Stimulated activated naive B cell treated with anti-CD40 and anti-IgM and Interleukin-4, amounts not matched to agents 10 μg/mL and 1 μg/mL and 100 μg/mL, for 72 hours (primary cell): ENCODE results near the gene NUMBL.
A peak's percentile ranks its signal among the peaks of the same experiment; 100 is the strongest.
"Not testable (repeated sequence)": the region's sequence is repeated elsewhere in the genome, so short reads cannot be mapped to it uniquely, and the experiment has no call there.

Source experiments
- ATAC-seq, 2 donors: fragments of 150-1000 bp; cut with Tn5 transposase; replicated peaks; 2 replicates each; pipeline ENCODE4 v1.10.0; 2021; ENCODE audit warnings: moderate library complexity in 1 of 2
- DNase-seq: peaks from one replicate; pipeline ENCODE4 v3.0.0; 2021
- H3K27ac Mint-ChIP-seq: one replicate; pipeline ENCODE4 v1.8.0; 2022; ENCODE audit warnings: mild to moderate bottlenecking, mixed read lengths
- H3K27me3 Mint-ChIP-seq, 2 donors: one replicate each; pipeline ENCODE4 v1.8.0; 2022; ENCODE audit warnings: mixed read lengths in 2 of 2
- H3K36me3 Mint-ChIP-seq, 2 donors: one replicate each; pipeline ENCODE4 v1.8.0; 2022; ENCODE audit warnings: mixed read lengths in 2 of 2, mild to moderate bottlenecking in 1 of 2
- H3K4me1 Mint-ChIP-seq, 2 donors: one replicate each; pipeline ENCODE4 v1.8.0; 2022; ENCODE audit warnings: mixed read lengths in 2 of 2, mild to moderate bottlenecking in 1 of 2
- H3K4me3 Mint-ChIP-seq, 2 donors: one replicate each; pipeline ENCODE4 v1.8.0; 2022; ENCODE audit warnings: mild to moderate bottlenecking in 2 of 2, mixed read lengths in 2 of 2, moderate library complexity in 1 of 2
- H3K9me3 Mint-ChIP-seq, 2 donors: one replicate each; pipeline ENCODE4 v1.8.0; 2022; ENCODE audit warnings: mixed read lengths in 2 of 2, mild to moderate bottlenecking in 1 of 2

NUMBL gene

GRCh38 chr19:40652303-40652702, 38.1 kb downstream of the NUMBL start:
- H3K27ac Mint-ChIP-seq, DNase-seq, H3K36me3 Mint-ChIP-seq, H3K4me3 Mint-ChIP-seq, ATAC-seq, H3K4me1 Mint-ChIP-seq, H3K27me3 Mint-ChIP-seq, H3K9me3 Mint-ChIP-seq: not testable (repeated sequence)

DNA sequence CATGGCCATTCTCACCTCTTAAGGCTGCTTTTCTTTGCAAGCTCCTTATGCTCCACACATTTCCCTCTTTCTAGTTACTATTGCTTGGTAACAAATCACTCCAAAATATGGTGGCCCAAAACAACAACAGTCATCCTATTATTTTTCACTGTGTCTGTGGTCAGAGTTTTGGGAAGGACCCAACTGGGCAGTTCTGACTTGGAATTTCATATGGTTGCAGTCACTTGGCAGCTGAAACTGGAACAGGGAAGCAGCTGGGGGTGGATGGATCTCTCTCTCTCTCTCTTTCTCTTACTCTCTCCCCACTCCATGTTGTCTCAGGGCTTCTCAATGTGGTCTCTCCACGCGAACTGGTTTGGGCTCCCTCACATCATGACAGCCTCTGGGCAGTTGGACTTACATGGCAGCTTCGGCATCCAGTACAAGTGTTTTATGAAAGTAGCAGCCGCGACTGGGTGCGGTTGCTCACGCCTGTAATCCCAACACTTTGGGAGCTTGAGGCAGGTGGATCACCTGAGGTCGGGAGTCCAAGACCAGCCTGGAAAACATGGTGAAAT, 39.6 kb downstream of the NUMBL start:
- no peak overlapping the region for H3K27ac Mint-ChIP-seq
- H3K4me3 Mint-ChIP-seq = no peak overlapping the region
- no peak for DNase-seq
- H3K36me3 Mint-ChIP-seq = no peaks in the 10 kb centered on the region
- peaks cover 3% of the 10 kb centered on the region in 2 donors for H3K9me3 Mint-ChIP-seq
- H3K27me3 Mint-ChIP-seq = peaks cover 0 to 1% of the 10 kb centered on the region in 2 donors
- H3K4me1 Mint-ChIP-seq = no peaks in the 10 kb centered on the region
- no peak for ATAC-seq

GRCh38 chr19:40649903-40650675, 40.4 kb downstream of the NUMBL start:
- ATAC-seq, DNase-seq, H3K9me3 Mint-ChIP-seq, H3K4me3 Mint-ChIP-seq, H3K27me3 Mint-ChIP-seq, H3K27ac Mint-ChIP-seq, H3K4me1 Mint-ChIP-seq, H3K36me3 Mint-ChIP-seq: not testable (repeated sequence)

DNA sequence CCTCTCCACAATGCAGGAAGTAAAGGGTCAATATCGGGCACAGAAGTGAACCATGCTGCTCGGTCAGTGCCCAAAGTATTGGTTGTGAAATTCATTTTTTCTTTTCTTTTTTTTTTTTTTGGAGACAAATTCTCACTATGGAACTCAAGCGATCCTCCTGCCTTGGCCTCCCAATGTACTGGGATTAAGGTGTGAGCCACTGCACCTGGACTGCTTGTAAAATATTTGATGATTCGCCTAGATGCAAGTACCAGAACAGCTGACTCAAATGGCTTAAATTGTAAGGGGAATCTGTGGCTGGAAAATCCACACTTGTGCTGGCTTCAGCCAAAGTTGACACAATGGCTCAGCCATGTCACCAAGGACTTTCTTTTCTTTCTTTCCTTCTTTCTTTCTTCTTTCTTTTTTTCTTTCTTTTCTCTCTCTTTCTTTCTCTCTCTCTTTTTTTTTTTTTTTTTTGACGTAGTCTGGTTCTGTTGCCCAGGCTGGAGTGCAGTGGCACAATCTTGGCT, 43.7 kb downstream of the NUMBL start:
- Mint-ChIP-seq H3K9me3 (peaks cover 3% of the 10 kb centered on the region in 2 donors), H3K4me1 (no peaks in the 10 kb centered on the region), H3K4me3 (no peak overlapping the region), H3K27me3 (peaks cover 0 to 4% of the 10 kb centered on the region in 2 donors), H3K27ac (no peak overlapping the region), H3K36me3 (no peaks in the 10 kb centered on the region)
- no peak for ATAC-seq
- no peak for DNase-seq

GRCh38 chr19:40642757-40643305, 47.6 kb downstream of the NUMBL start:
- no peaks in the 10 kb centered on the region for H3K9me3 Mint-ChIP-seq
- ATAC-seq (no peak), DNase-seq (no peak)
- peaks cover 4 to 10% of the 10 kb centered on the region in 2 donors for H3K27me3 Mint-ChIP-seq
- no peak overlapping the region for H3K27ac Mint-ChIP-seq
- H3K4me3 Mint-ChIP-seq = no peak overlapping the region
- no peaks in the 10 kb centered on the region for H3K36me3 Mint-ChIP-seq
- peaks cover 0 to 11% of the 10 kb centered on the region in 2 donors for H3K4me1 Mint-ChIP-seq

DNA sequence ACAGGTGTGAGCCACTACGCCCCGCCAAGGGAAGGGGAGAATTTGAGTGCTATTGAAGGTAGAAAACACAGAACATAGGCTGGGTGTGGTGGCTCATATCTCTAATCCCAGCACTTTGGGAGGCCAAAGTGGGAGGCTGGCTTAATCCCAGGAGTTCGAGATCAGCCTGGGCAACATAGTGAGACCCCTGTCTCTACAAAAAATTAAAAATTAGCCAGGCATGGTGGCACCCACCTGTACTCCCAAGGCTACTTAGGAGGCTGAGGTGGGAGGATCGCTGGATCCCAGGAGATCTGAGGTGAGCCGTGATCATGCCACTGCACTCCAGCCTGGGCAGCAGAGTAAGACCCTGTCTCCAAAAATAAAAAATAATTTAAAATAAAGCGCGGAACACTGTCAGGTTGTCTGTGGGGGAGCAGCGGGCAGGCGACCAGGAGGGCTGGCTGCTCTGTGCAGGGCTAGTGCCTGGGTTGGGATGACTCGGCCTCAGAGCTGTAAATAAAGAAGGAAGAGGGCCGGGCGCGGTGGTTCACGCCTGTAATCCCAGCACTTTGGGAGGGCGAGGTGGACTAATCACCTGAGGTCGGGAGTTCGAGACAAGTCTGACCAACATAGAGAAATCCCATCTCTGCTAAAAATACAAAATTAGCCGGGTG, 48.3 kb downstream of the NUMBL start:
- H3K27me3 Mint-ChIP-seq = peaks cover 4 to 10% of the 10 kb centered on the region in 2 donors
- no peak for DNase-seq
- H3K9me3 Mint-ChIP-seq = no peaks in the 10 kb centered on the region
- H3K36me3 Mint-ChIP-seq = no peaks in the 10 kb centered on the region
- no peak for ATAC-seq
- H3K27ac Mint-ChIP-seq = no peak overlapping the region
- peaks cover 0 to 11% of the 10 kb centered on the region in 2 donors for H3K4me1 Mint-ChIP-seq
- H3K4me3 Mint-ChIP-seq = no peak overlapping the region

DNA sequence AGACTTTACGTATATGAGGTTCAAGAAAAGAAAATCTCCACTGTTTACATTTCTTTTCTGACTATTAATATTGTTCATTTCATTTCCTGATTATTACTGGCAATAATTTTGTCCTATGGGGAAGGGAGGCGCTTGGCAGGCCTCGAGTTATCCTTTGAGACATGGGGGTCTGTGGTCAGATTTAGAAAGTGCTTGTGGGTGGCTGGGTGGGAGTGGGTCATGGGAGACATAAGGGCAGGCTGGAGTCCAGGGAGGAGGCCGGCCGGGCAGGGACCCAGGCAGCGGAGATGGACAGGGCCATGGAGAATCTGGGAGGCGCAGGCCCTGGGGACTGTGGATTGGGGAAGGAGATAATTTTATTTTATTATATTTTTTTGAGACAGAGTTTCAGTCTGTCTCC, 49.2 kb downstream of the NUMBL start:
- H3K9me3 Mint-ChIP-seq = no peaks in the 10 kb centered on the region
- H3K27me3 Mint-ChIP-seq = peaks cover 4 to 12% of the 10 kb centered on the region in 2 donors
- no peak for DNase-seq
- no peak for ATAC-seq
- no peaks in the 10 kb centered on the region for H3K36me3 Mint-ChIP-seq
- peaks cover 0 to 11% of the 10 kb centered on the region in 2 donors for H3K4me1 Mint-ChIP-seq
- no peak overlapping the region for H3K4me3 Mint-ChIP-seq
- H3K27ac Mint-ChIP-seq = no peak overlapping the region

DNA sequence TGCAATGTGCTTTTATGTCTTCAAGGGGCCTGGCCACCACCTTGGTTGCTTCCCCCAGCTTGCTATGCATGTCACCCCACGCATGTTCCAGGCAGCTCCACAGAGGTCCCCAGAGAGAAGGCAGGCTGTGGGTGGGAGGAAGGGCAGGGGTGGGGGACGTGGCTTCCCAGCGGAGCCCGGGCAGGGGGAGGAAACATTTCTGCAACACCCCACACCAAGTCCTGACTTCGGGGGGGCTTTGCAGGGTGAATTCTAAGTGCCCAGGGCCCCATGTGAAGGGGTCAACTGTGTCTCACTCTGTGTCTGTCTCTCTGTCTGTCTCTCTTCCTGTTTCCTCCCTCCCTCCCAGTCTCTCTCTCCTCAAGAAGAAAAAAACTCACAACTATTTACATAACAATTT, 49.7 kb downstream of the NUMBL start:
- no peaks in the 10 kb centered on the region for H3K9me3 Mint-ChIP-seq
- no peak for ATAC-seq
- H3K36me3 Mint-ChIP-seq = no peaks in the 10 kb centered on the region
- no peak overlapping the region for H3K4me3 Mint-ChIP-seq
- no peak for DNase-seq
- H3K4me1 Mint-ChIP-seq = peaks cover 0 to 11% of the 10 kb centered on the region in 2 donors
- H3K27me3 Mint-ChIP-seq = peaks cover 2 to 17% of the 10 kb centered on the region in 2 donors
- H3K27ac Mint-ChIP-seq = no peak overlapping the region

DNA sequence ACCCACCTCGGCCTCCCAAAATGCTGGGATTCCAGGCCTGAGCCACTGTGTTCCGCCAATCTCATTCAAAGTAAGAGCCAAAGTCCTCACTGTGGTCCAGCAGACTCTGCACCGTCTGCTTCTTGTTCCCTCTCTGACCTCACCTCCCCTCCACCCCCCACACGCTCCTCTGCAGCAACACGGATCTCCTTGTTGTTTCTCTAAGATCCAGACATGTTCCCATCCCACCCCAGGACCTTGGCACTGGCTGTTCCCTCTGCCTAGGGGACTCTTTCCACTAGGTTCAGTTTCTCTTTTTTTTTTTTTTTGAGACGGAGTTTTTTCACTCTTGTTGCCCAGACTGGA, 50.8 kb downstream of the NUMBL start:
- ATAC-seq = no peak
- Mint-ChIP-seq H3K27ac (no peak overlapping the region), H3K4me3 (no peak overlapping the region), H3K27me3 (peaks cover 6 to 27% of the 10 kb centered on the region in 2 donors), H3K4me1 (peaks cover 1 to 14% of the 10 kb centered on the region in 2 donors), H3K9me3 (no peaks in the 10 kb centered on the region), H3K36me3 (no peaks in the 10 kb centered on the region)
- no peak for DNase-seq

GRCh38 chr19:40638327-40638726, 52.1 kb downstream of the NUMBL start:
- ATAC-seq (no peak), DNase-seq (no peak)
- Mint-ChIP-seq H3K27me3 (peaks cover 10 to 38% of the 10 kb centered on the region in 2 donors), H3K9me3 (no peaks in the 10 kb centered on the region), H3K36me3 (no peaks in the 10 kb centered on the region), H3K4me3 (no peak overlapping the region), H3K27ac (peak overlapping the region; percentile 22), H3K4me1 (peaks cover 7 to 19% of the 10 kb centered on the region in 2 donors)

GRCh38 chr19:40633207-40633606, 57.2 kb downstream of the NUMBL start:
- no peak for DNase-seq
- H3K27ac Mint-ChIP-seq = no peak overlapping the region
- peaks cover 4 to 5% of the 10 kb centered on the region in 2 donors for H3K36me3 Mint-ChIP-seq

GRCh38 chr19:40632311-40633036, 58.0 kb downstream of the NUMBL start:
- H3K9me3 Mint-ChIP-seq = no peaks in the 10 kb centered on the region
- peak in 1 of 2 donors; percentile 39 for ATAC-seq
- peaks cover 7 to 8% of the 10 kb centered on the region in 2 donors for H3K4me1 Mint-ChIP-seq
- H3K27me3 Mint-ChIP-seq = peaks cover 10 to 28% of the 10 kb centered on the region in 2 donors
- H3K36me3 Mint-ChIP-seq = peaks cover 4 to 6% of the 10 kb centered on the region in 2 donors
- no peak for DNase-seq
- H3K4me3 Mint-ChIP-seq = no peak overlapping the region
- no peak overlapping the region for H3K27ac Mint-ChIP-seq

More at GRCh38 chr19:40633207-40633606, 57.2 kb downstream of the NUMBL start:
- Mint-ChIP-seq H3K4me3 (no peak overlapping the region), H3K27me3 (peaks cover 10 to 28% of the 10 kb centered on the region in 2 donors), H3K4me1 (peaks cover 7 to 8% of the 10 kb centered on the region in 2 donors), H3K9me3 (no peaks in the 10 kb centered on the region)
- ATAC-seq = no peak

GRCh38 chr19:40630571-40631160, 59.8 kb downstream of the NUMBL start:
- peak overlapping the region; percentile 16 for H3K27ac Mint-ChIP-seq
- DNase-seq (no peak), ATAC-seq (no peak)
- no peak overlapping the region for H3K4me3 Mint-ChIP-seq
- peaks cover 8 to 20% of the 10 kb centered on the region in 2 donors for H3K36me3 Mint-ChIP-seq
- peaks cover 10 to 20% of the 10 kb centered on the region in 2 donors for H3K27me3 Mint-ChIP-seq
- H3K4me1 Mint-ChIP-seq = peaks cover 8 to 16% of the 10 kb centered on the region in 2 donors
- H3K9me3 Mint-ChIP-seq = no peaks in the 10 kb centered on the region
